HEK293 (cell line): ENCODE results near the gene RGR.

ENCODE experiments used
- CTCF ChIA-PET: fragments of 350-600 bp; formaldehyde crosslinking; extraction: SDS; loops from one replicate; lab custom pipeline; 2021; ENCODE audit warnings: antibody characterized with exemption; lab: Yijun Ruan, JAX
- POLR2A ChIA-PET: fragments of 300-600 bp; formaldehyde crosslinking; extraction: SDS; loops from one replicate; lab custom pipeline; 2020; ENCODE audit warnings: antibody characterized with exemption, inconsistent platforms; lab: Yijun Ruan, JAX
- H3K27ac ChIP-seq: fragments of 200-500 bp; sonication (Bioruptor generic); 2 replicates; pipeline ENCODE4 v1.5.1; 2014; ENCODE audit warnings: low read depth, low read length, control low read depth, inconsistent platforms; ENCODE audit errors: extremely low read depth
- H3K36me3 ChIP-seq, 2 experiments: fragments of 200-500 bp in 1 of 2; sonication (Bioruptor generic) in 1 of 2; 1 replicate in 1 of 2; 2 replicates in 1 of 2; pipeline ENCODE4 v1.5.1; 2014 to 2017; ENCODE audit warnings: inconsistent platforms in 2 of 2, low read length in 2 of 2; ENCODE audit not compliant: control insufficient read depth in 2 of 2, insufficient read depth in 1 of 2
- H3K4me1 ChIP-seq: fragments of 200-500 bp; sonication (Bioruptor generic); 2 replicates; pipeline ENCODE4 v1.5.1; 2014; ENCODE audit warnings: mild to moderate bottlenecking, low read length, inconsistent platforms; ENCODE audit not compliant: control insufficient read depth, insufficient read depth
- H3K4me3 ChIP-seq: 2 replicates; pipeline ENCODE4 v1.5.1; 2011; ENCODE audit warnings: low read depth, mild to moderate bottlenecking, control low read depth, low read length, moderate library complexity
- H3K9me3 ChIP-seq: fragments of 200-500 bp; sonication (Bioruptor generic); 2 replicates; pipeline ENCODE4 v1.5.1; 2014; ENCODE audit warnings: low read depth, low read length, inconsistent platforms; ENCODE audit not compliant: control insufficient read depth, insufficient read depth
- HOXA7 ChIP-seq: sonication (generic); formaldehyde crosslinking; IDR thresholded peaks from 2 replicates; pipeline ENCODE4 v1.8.1; 2022; ENCODE audit warnings: missing genetic modification reagents, borderline replicate concordance
- MZF1 ChIP-seq: fragments of 450-650 bp; formaldehyde crosslinking; IDR thresholded peaks from 2 replicates; pipeline ENCODE4 v1.5.1; 2017; ENCODE audit warnings: missing biosample characterization, missing genetic modification characterization, borderline replicate concordance
- PATZ1 ChIP-seq: fragments of 450-650 bp; formaldehyde crosslinking; IDR thresholded peaks from 2 replicates; pipeline ENCODE4 v1.5.1; 2016; ENCODE audit warnings: missing biosample characterization, missing genetic modification characterization
- PRDM1 ChIP-seq: fragments of 450-650 bp; formaldehyde crosslinking; IDR thresholded peaks from 2 replicates; pipeline ENCODE4; 2016; ENCODE audit warnings: missing biosample characterization, missing genetic modification characterization
- RBAK ChIP-seq: fragments of 450-650 bp; formaldehyde crosslinking; IDR thresholded peaks from 2 replicates; pipeline ENCODE4 v1.5.1; 2016; ENCODE audit warnings: missing biosample characterization, missing genetic modification characterization
- ZBTB44 ChIP-seq: fragments of 450-650 bp; IDR thresholded peaks from 2 replicates; pipeline ENCODE4 v1.5.1; 2018; ENCODE audit warnings: missing biosample characterization, mild to moderate bottlenecking, missing genetic modification characterization
- ZNF10 ChIP-seq: fragments of 450-650 bp; formaldehyde crosslinking; IDR thresholded peaks from 2 replicates; pipeline ENCODE4 v1.5.1; 2017; ENCODE audit warnings: missing biosample characterization, missing genetic modification characterization
- ZNF140 ChIP-seq: fragments of 450-650 bp; formaldehyde crosslinking; IDR thresholded peaks from 2 replicates; pipeline ENCODE4 v1.5.1; 2016; ENCODE audit warnings: missing biosample characterization, missing genetic modification characterization
- ZNF248 ChIP-seq: fragments of 450-650 bp; formaldehyde crosslinking; IDR thresholded peaks from 2 replicates; pipeline ENCODE4 v1.5.1; 2017; ENCODE audit warnings: missing biosample characterization, missing genetic modification characterization
- ZNF366 ChIP-seq: fragments of 450-650 bp; formaldehyde crosslinking; conservative IDR thresholded peaks from 2 replicates; pipeline ENCODE4 v1.5.1; 2016; ENCODE audit warnings: missing biosample characterization, missing genetic modification characterization
- ZNF37A ChIP-seq: fragments of 450-650 bp; IDR thresholded peaks from 2 replicates; pipeline ENCODE4 v1.5.1; 2018; ENCODE audit warnings: missing biosample characterization, missing genetic modification characterization
- ZNF624 ChIP-seq: fragments of 450-650 bp; formaldehyde crosslinking; IDR thresholded peaks from 2 replicates; pipeline ENCODE4 v1.5.1; 2017; ENCODE audit warnings: missing biosample characterization, missing genetic modification characterization
- ZNF792 ChIP-seq: fragments of 450-650 bp; formaldehyde crosslinking; IDR thresholded peaks from 2 replicates; pipeline ENCODE4 v1.5.1; 2016; ENCODE audit warnings: missing biosample characterization, missing genetic modification characterization
- ZSCAN16 ChIP-seq: fragments of 450-650 bp; formaldehyde crosslinking; IDR thresholded peaks from 2 replicates; pipeline ENCODE4 v1.5.1; 2016; ENCODE audit warnings: missing biosample characterization, missing genetic modification characterization
- ZSCAN30 ChIP-seq: fragments of 450-650 bp; IDR thresholded peaks from 2 replicates; pipeline ENCODE4 v1.5.1; 2018; ENCODE audit warnings: missing biosample characterization, mild to moderate bottlenecking, missing genetic modification characterization, moderate library complexity
- TF ChIP-seq, protein P1 (sequence below): IDR thresholded peaks from 2 replicates; pipeline ENCODE4 v1.6.1; 2011; ENCODE audit warnings: mild to moderate bottlenecking, low read depth, low read length, borderline replicate concordance
- TF ChIP-seq, protein P2 (sequence below): fragments of 450-650 bp; formaldehyde crosslinking; IDR thresholded peaks from 2 replicates; pipeline ENCODE4 v1.5.1; 2016; ENCODE audit warnings: missing biosample characterization, missing genetic modification characterization

Gene RGR

GRCh38 chr10:84293171-84293570, 48.3 kb downstream of the RGR start:
- Histone ChIP-seq H3K27ac (no peak overlapping the region), H3K4me1 (no peaks in the 10 kb centered on the region), H3K9me3 (no peaks in the 10 kb centered on the region), H3K4me3 (no peak overlapping the region), H3K36me3 (no peaks in the 10 kb centered on the region)
- ChIA-PET CTCF (interaction anchor here (0.6 to 0.9 kb wide), 2 partner anchors 30 to 59 kb away, joined by 3 to 4 read pairs; no protein-coding TSS in a partner anchor), POLR2A (no interaction called here)
- no peak for TF ChIP-seq RBAK (tag by site-specific recombination)

- Histone ChIP-seq H3K9me3 (no peaks in the 10 kb centered on the region), H3K27ac (no peak overlapping the region), H3K4me1 (no peaks in the 10 kb centered on the region), H3K36me3 (no peaks in the 10 kb centered on the region), H3K4me3 (no peak overlapping the region)
- ChIA-PET CTCF (interaction anchor here (0.9 kb wide), 1 partner anchor 30 kb away, joined by 3 read pairs; no protein-coding TSS in a partner anchor), POLR2A (no interaction called here)
- TF ChIP-seq ZNF37A (tag by site-specific recombination) (no peak), ZNF248 (tag by site-specific recombination) (no peak), PRDM1 (tag by site-specific recombination) (no peak), MZF1 (tag by site-specific recombination) (no peak), ZSCAN30 (tag by site-specific recombination) (no peak), PATZ1 (tag by site-specific recombination) (no peak)
- TF ChIP-seq, all 188 proteins: peak for 0
Measured at GRCh38 chr10:84293574-84294016, 48.7 kb downstream of the RGR start.

GRCh38 chr10:84294766-84295447, 50.1 kb downstream of the RGR start:
- H3K4me1 ChIP-seq: no peaks in the 10 kb centered on the region
- no peaks in the 10 kb centered on the region for H3K36me3 ChIP-seq
- H3K9me3 ChIP-seq: no peaks in the 10 kb centered on the region
- no peak overlapping the region for H3K27ac ChIP-seq
- POLR2A ChIA-PET: no interaction called here
- TF ChIP-seq ZNF10 (tag by site-specific recombination): peak; percentile 66; the same call in 1 of the 2 replicates
- TF ChIP-seq ZBTB44: no peak
- no peak for TF ChIP-seq ZNF140 (tag by site-specific recombination)
- TF ChIP-seq ZNF366: no peak
- TF ChIP-seq ZSCAN16 (tag by site-specific recombination): no peak
- TF ChIP-seq, all 188 proteins: peak for 1
- CTCF ChIA-PET: no interaction called here
- no peak overlapping the region for H3K4me3 ChIP-seq

- ChIA-PET POLR2A (no interaction called here), CTCF (interaction anchor here (0.6 to 1.5 kb wide), 2 partner anchors 29 to 48 kb away, joined by 3 to 4 read pairs; no protein-coding TSS in a partner anchor)
- H3K4me1 ChIP-seq: no peaks in the 10 kb centered on the region
- H3K36me3 ChIP-seq: no peaks in the 10 kb centered on the region
- H3K9me3 ChIP-seq: no peaks in the 10 kb centered on the region
- no peak overlapping the region for H3K27ac ChIP-seq
- no peak overlapping the region for H3K4me3 ChIP-seq
- no peak for TF ChIP-seq ZNF624 (tag by site-specific recombination)
- TF ChIP-seq ZNF366: no peak
- TF ChIP-seq ZNF792: no peak
- TF ChIP-seq, protein P1, sequence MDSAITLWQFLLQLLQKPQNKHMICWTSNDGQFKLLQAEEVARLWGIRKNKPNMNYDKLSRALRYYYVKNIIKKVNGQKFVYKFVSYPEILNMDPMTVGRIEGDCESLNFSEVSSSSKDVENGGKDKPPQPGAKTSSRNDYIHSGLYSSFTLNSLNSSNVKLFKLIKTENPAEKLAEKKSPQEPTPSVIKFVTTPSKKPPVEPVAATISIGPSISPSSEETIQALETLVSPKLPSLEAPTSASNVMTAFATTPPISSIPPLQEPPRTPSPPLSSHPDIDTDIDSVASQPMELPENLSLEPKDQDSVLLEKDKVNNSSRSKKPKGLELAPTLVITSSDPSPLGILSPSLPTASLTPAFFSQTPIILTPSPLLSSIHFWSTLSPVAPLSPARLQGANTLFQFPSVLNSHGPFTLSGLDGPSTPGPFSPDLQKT: no peak
- no peak for TF ChIP-seq HOXA7
- TF ChIP-seq, protein P2, sequence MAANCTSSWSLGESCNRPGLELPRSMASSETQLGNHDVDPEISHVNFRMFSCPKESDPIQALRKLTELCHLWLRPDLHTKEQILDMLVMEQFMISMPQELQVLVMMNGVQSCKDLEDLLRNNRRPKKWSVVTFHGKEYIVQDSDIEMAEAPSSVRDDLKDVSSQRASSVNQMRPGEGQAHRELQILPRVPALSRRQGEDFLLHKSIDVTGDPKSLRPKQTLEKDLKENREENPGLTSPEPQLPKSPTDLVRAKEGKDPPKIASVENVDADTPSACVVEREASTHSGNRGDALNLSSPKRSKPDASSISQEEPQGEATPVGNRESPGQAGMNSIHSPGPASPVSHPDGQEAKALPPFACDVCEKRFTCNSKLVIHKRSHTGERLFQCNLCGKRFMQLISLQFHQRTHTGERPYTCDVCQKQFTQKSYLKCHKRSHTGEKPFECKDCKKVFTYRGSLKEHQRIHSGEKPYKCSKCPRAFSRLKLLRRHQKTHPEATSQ (tag by site-specific recombination): no peak
Measured at GRCh38 chr10:84296091-84296981, 51.5 kb downstream of the RGR start.
